Suppressor macrophage (primary cell): ENCODE data around the gene NME3.
A peak's percentile ranks its signal among the peaks of the same experiment; 100 is the strongest.
"Not testable (repeated sequence)": the region's sequence is repeated elsewhere in the genome, so short reads cannot be mapped to it uniquely, and the experiment has no call there.

Experiments
- DNase-seq, 4 experiments: peaks; one replicate each; pipeline ENCODE4 v3.0.0-alpha.2; 2020 to 2022

Gene NME3

GRCh38 chr16:1746693-1747195 lies 24.6 kb downstream of the NME3 start:
- no peak for DNase-seq

DNA sequence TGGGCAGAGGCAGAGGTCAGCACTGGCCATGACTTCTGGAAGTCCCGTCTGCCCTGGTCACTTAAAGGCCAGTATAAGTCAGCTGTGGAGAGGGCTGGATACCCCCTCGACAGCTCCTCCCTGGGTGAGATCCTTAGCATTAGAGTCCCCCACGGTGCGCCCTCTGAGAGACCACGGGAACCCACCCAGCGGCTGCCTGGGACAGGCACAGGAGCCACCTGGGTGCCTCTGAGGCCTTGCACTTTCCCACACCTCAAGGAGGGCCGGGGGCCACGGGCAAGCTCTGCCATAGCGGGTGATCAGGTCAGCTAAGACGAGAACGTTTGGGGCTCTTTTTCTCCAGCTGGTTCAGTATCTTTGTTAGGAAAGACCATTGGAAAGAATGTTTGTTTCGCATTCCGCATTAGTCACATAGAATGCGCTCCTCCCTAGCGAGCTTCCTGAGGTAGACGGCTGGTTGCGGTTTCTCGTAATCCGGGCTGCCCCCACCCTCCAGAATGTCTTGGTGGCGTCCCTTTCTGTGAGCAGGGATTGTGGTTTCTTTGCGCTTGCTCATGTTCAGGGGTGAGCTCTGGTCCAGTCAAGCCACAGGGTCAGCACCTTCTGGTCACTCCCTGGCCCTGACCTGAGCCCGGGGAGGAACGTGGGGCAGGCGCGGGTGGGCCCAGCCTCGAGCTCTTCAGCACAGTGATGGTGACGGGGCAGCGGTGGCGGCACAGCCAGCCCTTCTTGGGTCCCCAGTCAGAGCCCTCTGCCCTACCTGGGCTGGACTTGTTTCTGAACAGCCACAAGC lies 25.2 kb downstream of the NME3 start:
- no peak for DNase-seq

GRCh38 chr16:1745181-1745899 lies 26.0 kb downstream of the NME3 start:
- no peak for DNase-seq

GRCh38 chr16:1744338-1744840 lies 27.0 kb downstream of the NME3 start:
- no peak for DNase-seq

- DNase-seq, result no peak
These were observed 27.7 kb downstream of the NME3 start for GRCh38 chr16:1743376-1744337.

- no peak for DNase-seq
These were observed 29.7 kb downstream of the NME3 start for GRCh38 chr16:1741553-1742165.

DNA sequence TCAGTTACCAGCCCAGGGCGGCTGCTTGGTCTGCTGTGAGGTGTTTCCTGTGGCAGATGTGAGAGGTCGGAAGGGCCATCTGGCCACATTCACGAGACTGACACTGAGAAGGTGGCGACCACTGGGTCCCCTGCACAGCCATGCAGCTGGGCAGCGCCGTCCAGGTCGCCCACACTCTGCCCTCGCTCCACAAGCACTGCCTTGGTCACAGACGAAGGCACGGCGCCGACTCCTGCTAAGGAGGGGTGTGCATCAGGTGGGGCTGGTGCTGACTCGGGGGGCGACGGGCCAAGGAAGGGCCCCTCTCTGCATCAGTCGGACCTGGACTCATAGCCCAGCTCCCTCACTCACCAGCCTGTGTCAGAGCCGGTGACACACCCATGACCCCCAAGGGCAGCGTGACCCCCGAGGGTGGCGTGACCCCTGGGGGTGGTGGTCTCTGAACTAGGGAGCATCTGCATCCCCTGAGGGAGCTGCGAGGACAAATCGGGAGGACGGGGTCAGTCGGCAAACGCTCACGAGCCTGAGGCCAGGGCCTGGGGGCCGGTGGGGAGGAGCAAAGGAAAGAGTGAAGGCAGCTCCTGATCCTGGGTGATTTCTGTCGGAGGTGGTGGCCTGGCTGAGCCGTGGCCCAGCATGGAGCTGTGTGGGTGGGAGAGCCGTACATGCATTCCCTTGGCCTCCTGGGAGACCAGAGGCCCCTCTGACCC lies 30.4 kb downstream of the NME3 start:
- no peak for DNase-seq

DNA sequence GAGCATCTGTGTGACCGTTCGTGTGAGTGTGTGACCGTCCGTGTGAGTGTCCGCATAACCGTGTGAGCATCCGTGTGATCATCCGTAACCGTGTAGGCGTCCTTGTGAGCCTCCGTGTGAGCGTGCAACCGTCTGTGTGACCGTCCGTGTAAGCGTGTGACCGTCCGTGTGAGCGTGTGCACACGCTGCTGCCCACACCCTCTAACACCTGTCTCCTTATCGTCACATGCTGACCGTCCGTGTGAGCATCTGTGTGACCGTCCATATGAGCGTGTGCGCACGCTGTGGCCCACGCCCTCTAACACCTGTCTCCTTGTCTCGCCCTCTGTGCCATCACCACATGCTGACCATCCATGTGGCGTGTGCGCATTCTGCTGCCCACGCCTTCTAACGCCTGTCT lies 31.1 kb downstream of the NME3 start:
- DNase-seq, result no peak

GRCh38 chr16:1734816-1735215 lies 36.5 kb downstream of the NME3 start:
- no peak for DNase-seq

- no peak for DNase-seq
These were observed 37.2 kb downstream of the NME3 start for GRCh38 chr16:1734123-1734522.

GRCh38 chr16:1732551-1732987 lies 38.8 kb downstream of the NME3 start:
- not testable (repeated sequence) for DNase-seq

- no peak for DNase-seq
These were observed 39.3 kb downstream of the NME3 start for GRCh38 chr16:1732071-1732470.

DNA sequence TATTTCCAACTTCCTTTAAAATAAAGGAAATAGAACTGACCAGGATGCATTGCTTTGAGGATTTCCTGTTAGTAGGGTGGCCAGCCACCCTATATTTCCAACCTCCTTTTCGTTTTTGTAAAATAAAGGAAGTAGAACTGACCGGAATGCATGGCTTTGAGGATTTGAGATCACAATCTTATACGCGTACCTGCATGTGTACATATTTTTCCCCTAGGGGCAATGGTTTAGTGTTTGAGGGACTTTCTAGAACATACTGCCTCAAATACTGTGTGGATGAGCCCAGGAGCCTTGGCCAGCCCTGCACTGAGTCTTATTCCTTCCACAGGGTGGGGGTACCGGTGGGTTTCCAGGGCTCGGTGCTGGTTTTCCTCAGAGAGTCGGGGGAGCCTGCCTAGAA lies 39.7 kb downstream of the NME3 start:
- peak in 3 of 4 experiments; percentile 5 to 51 (median 44) for DNase-seq

DNA sequence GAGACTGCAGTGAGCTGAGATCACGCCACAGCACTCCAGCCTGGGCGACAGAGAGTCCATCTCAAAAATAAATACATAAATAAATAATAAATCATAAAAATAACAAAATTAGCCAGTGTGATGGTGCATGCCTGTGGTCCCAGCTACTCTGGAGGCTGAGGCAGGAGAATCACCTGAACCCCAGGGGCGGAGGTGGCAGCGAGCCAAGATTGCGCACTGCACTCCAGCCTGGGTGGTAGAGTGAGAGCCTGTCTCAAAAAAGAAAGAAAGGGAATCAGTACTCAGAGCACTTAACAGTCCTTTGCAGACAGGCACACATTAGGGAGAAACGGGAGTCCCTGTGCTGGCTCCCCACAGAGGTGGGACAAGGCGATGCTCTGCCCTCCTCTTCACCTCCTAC lies 40.3 kb downstream of the NME3 start:
- DNase-seq, result no peak

GRCh38 chr16:1729445-1729844 lies 41.9 kb downstream of the NME3 start:
- no peak for DNase-seq

DNA sequence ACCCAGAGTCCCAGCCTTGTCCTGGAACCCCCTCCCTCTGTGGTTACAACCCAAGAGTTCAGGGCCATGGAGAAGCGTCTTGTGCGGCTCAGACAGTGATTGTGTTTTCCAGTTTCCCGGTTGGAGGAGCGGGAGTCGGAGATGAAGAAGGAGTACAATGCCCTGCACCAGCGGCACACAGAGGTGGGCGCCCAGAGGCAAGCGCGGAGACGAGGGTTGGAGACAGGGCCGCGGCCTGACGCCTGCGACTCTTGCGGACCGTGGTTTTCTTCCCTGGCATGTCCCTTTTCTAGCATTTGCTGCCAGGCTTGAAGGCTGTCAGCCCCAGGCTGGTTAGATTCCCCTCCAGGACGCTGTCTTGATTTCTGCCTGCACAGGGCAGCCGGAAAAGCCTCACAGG lies 42.3 kb downstream of the NME3 start:
- no peak for DNase-seq

GRCh38 chr16:1727651-1728624 lies 43.4 kb downstream of the NME3 start:
- DNase-seq, result no peak

- DNase-seq, result no peak
These were observed 44.5 kb downstream of the NME3 start for GRCh38 chr16:1726661-1727502.

- no peak for DNase-seq
These were observed 46.9 kb downstream of the NME3 start for GRCh38 chr16:1724491-1724890.
